Measurements from ENCODE around the gene PCCA. TPM values are rescaled to one million over a fixed set of nuclear protein-coding genes. Genes with fewer than 3 reads are reported as not detected.
"Not testable (repeated sequence)": the region's sequence is repeated elsewhere in the genome, so short reads cannot be mapped to it uniquely, and the experiment has no call there.

PCCA gene
- total RNA-seq, 1 experiment from 2014 or later, result 22.8 TPM

- DNase-seq (ENCODE audit: low spot score), result no peak
Measured at GRCh38 chr13:100196375-100196774, 107.5 kb downstream of the PCCA start.

DNA sequence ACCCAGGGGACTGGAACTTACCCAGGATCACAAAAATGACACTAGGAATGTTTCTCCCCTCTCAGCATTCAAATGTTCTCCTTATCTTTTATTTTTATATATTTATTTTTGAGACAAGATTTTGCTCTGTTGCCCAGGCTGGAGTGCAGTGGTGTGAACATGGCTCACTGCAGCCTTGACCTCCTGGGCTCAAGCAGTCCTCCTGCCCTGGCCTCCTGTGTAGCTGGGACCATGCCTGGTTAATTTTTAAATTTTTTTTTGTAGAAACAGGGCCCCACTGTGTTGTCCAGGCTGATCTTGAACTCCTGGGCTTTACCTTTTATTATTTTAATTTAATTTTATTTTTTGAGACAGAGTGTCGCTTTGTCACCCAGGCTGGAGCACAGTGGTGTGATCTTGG, 108.2 kb downstream of the PCCA start:
- no peak for DNase-seq (ENCODE audit: low spot score)

- no peak for DNase-seq (ENCODE audit: low spot score)
Measured at GRCh38 chr13:100197591-100198365, 108.9 kb downstream of the PCCA start.

GRCh38 chr13:100203696-100204367, 114.9 kb downstream of the PCCA start:
- peak; percentile 88 for DNase-seq (ENCODE audit: low spot score)

- no peak for DNase-seq (ENCODE audit: low spot score)
Measured at GRCh38 chr13:100208002-100208401, 119.1 kb downstream of the PCCA start.

DNA sequence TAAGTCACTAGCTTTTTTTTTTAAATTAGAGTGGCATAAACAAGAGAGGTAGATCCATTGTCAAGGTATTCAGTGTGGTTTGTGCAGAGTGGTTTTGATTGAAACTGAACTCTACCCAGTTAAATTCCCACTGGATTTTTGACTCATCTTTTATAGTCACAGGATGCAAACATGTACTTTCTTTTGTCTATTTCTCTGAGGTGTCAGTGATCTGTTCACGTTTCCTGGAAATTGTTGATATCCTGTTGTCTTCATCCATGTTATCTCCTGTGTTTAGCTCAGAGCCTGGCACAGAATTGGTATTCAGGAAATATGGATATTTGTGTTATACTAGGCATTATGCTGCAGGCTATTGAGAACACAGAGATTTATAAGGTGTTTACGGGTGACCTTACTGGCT, 119.7 kb downstream of the PCCA start:
- peak; percentile 23 for DNase-seq (ENCODE audit: low spot score)

DNA sequence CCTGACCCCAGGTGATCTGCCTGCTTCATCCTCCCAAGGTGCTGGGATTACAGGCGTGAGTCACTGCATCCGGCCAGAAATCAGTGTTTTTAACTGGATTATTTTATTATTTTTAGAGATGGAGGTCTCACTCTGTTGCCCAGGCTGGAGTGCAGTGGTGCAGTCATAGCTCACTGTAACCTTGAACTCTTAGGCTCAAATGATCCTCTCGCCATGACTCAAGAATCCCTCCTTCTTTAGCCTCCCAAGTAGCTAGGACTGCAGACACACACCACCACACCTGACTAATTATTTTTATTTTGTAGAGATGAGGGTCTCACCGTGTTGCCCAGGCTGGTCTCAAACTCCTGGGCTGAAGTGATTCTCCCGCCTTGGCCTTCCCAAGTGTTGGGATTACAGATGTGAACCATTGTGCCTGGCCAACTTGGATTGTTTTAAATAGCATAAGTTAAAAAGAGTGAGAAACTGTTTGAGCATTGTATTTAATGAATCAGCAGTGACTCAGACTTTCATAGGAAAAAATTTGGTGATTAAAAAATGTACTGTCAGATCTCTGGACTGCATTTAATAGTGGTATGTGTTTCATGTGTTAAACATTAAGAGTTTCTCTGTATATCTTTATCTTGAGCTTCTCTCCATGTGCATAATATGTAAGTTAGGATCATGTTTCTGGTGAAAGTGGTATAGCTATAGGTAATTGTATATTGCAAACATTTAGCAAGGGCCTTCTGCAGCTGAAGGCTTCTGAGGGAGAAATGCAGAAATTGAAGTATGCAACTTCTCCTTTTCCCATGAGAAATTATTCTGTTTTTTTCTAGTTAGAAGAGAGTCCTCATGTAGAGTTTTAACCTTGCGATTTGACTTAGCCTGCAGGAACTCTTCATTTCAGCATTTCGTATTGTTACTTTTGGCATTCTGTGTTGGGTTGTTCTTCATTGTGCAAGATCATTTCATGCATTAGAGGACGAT, 121.2 kb downstream of the PCCA start:
- DNase-seq (ENCODE audit: low spot score), result peak; percentile 72

- peak; percentile 29 for DNase-seq (ENCODE audit: low spot score)
Measured at GRCh38 chr13:100211016-100211710, 122.3 kb downstream of the PCCA start.

DNA sequence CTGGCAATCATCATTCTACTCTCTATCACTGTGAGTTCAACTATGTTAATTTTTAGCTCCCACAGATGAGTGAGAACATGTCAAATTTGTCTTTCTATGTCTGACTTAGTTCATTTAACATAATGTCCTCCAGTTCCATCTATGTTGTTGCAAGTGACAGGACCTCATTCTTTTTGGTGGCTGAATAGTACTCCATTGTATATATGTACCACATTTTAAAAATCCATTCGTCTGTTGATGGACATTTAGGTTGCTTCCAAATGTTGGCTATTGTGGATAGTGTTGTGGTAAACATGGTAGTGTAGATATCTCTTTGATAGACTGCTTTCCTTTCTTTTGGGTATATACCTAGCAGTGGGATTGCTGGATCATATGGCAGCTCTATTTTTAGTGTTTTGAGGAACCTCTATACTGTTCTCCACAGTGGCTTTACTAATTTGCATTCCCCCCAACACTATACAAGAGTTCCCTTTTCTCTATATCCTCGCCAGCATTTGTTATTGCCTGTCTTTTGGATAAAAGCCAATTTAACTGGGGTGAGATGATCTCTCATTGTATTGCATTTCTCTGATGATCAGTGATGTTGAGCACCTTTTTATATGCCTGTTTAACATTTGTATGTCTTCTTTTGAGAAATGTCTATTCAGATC, 124.1 kb downstream of the PCCA start:
- no peak for DNase-seq (ENCODE audit: low spot score)

GRCh38 chr13:100213576-100213975, 124.7 kb downstream of the PCCA start:
- DNase-seq (ENCODE audit: low spot score), result no peak

- DNase-seq (ENCODE audit: low spot score), result peak; percentile 72
Measured at GRCh38 chr13:100214886-100215285, 126.0 kb downstream of the PCCA start.

DNA sequence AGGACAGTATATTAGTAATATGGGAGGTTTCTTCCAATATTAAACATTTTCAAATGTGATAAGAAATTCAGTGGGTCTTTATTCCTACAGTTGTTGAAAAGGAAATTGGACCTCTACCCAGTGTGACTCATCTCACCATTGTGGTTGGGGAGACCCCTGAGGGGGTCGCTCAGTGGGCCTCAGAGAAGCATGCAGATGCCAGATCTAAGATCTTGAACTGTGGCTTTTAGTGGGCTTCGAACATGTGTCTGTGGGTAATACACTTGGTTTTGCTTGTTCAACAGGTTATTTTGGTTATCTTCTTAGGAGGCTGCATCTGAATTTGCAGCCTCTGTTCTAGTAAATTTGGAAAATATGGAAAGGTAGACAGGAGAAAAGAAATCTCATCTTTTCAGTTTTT, 132.3 kb downstream of the PCCA start:
- DNase-seq (ENCODE audit: low spot score), result no peak

- not testable (repeated sequence) for DNase-seq (ENCODE audit: low spot score)
Measured at GRCh38 chr13:100223966-100224530, 135.2 kb downstream of the PCCA start.

- no peak for DNase-seq (ENCODE audit: low spot score)
Measured at GRCh38 chr13:100229603-100230002, 140.7 kb downstream of the PCCA start.

DNA sequence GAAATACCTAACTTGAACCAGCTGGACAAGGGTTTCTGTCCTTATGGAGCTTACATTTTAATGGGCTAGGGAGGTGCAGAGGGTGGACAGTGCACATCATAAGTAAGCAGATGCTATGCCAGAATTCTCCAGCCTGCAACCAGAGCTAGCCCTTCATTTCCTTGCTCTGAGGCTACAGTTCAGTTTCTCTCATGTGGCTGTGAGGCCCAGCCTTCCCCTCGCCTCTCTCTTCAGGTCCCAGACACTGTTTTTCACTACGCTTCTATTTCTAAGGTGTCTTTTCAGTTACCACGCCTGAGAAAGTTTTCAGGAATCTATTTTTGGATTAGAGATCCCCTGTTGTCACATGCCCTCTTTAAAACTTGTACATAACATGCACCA, 141.9 kb downstream of the PCCA start:
- no peak for DNase-seq (ENCODE audit: low spot score)

DNA sequence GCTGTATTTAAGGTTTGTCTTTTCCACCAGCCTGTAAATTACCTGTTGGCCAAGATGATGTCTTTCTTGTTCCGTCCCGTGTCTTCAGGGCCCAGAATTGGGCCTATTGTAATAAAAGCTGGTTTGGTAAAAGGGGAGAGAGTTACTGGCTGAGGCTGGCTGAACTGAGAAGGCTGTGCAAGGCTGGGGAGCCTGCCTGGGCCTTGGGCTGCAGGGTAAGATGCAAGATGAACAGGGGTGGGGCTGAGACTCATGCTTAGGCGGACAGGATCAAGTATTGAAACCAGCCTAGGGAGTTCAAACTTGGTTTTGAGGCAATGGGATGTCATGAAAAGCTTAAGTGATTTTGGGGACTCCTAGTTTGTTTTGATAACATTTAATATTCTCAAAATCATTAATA, 142.3 kb downstream of the PCCA start:
- DNase-seq (ENCODE audit: low spot score), result no peak

DNA sequence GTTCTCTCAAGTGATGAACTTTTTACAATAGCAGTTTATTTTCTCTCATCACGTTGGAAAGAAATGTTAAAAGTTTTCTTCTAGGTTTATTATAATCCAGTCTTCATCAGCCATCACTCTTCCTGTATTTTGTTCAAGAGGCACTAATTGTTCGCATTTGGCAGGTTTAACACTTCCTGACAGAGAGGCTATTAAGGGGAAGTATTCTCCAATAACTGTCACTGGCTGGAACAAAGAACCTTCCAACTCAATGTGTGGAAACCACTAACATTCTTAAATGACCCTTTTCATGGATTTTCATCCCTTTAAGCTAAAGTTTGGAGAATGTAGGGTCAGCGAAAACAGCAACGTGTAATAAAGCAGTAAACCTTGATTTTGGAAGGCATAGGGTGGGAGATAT, 145.1 kb downstream of the PCCA start:
- DNase-seq (ENCODE audit: low spot score), result no peak

GRCh38 chr13:100234524-100235136, 145.7 kb downstream of the PCCA start:
- DNase-seq (ENCODE audit: low spot score), result no peak

- DNase-seq (ENCODE audit: low spot score), result peak; percentile 49
Measured at GRCh38 chr13:100235311-100235901, 146.5 kb downstream of the PCCA start.

Measured in A172 (cell line).